ENCODE data around the gene ZNF462. TPM values are rescaled to one million over a fixed set of nuclear protein-coding genes. Genes with fewer than 3 reads are reported as not detected.

Gene ZNF462
- total and polyA plus RNA-seq, 2 of the 4 experiments (the other 2 are of a cell fraction) = 6.1 to 18.8 TPM

DNA sequence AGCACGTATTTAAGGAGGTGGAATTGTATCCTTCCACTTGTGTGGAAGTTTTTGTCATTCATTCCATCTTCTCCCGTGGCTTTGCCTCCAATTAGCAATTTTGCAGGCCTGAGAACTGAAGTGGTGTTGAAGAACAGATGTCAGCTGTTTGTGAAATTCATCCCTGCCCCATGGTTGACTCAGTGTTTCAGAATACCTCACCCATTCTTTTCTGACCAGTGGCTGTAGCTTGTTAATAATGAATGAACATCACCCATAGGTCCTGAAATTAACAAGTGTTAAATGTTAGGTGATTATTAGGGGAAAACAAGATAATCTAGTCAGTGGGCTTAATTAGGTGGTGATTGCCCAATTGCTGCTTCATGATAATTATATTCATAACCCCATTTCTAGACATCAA, 11.7 kb downstream of the ZNF462 start:
- Histone ChIP-seq H2BK15ac (ENCODE audit: low read depth, low read length) (no peak overlapping the region), H2BK120ac (ENCODE audit: low read depth, low read length) (no peak overlapping the region), H3K18ac (ENCODE audit: low read depth, low read length) (no peak overlapping the region), H2AK9ac (replicated peaks; ENCODE audit: low read depth, low read length, poor library complexity) (no peak overlapping the region), H3K27me3 (ENCODE audit: control insufficient read depth, insufficient read depth, low read length) (no peaks in the 10 kb centered on the region), H3K4me2 (ENCODE audit: low read depth, low read length) (no peak overlapping the region), H4K91ac (ENCODE audit: insufficient read depth, low read depth, low read length) (no peak overlapping the region), H3K23ac (ENCODE audit: low read depth, low read length) (no peak overlapping the region), H3K9me1 (ENCODE audit: insufficient read depth, low read length) (peaks cover 8% of the 10 kb centered on the region), H4K5ac (ENCODE audit: low read depth, low read length) (no peak overlapping the region), H3K9ac (ENCODE audit: low read depth, low read length) (no peak overlapping the region), H3K9me3 (ENCODE audit: control insufficient read depth, insufficient read depth, low read length) (no peaks in the 10 kb centered on the region), H4K20me1 (ENCODE audit: insufficient read depth, low read length) (peaks cover 5% of the 10 kb centered on the region), H3K27ac (ENCODE audit: insufficient read depth, low read length) (no peak overlapping the region), H3K4me1 (ENCODE audit: control insufficient read depth, insufficient read depth, low read length) (peaks cover 15% of the 10 kb centered on the region), H3K56ac (ENCODE audit: extremely low read depth, insufficient read depth, low read length) (no peak overlapping the region), H3K4ac (ENCODE audit: low read depth, low read length) (no peak overlapping the region), H2BK20ac (ENCODE audit: low read depth, low read length) (no peak overlapping the region), H2AFZ (replicated peaks; ENCODE audit: low read length, poor library complexity) (no peak overlapping the region), H3K4me3 (ENCODE audit: insufficient read depth, low read depth, low read length) (no peak overlapping the region), H3K14ac (replicated peaks; ENCODE audit: low read depth, low read length) (no peak overlapping the region), H2AK5ac (ENCODE audit: low read depth, low read length) (no peak overlapping the region), H2BK5ac (ENCODE audit: low read depth, low read length, poor library complexity, severe bottlenecking) (no peak overlapping the region), H3K36me3 (ENCODE audit: control insufficient read depth, insufficient read depth, low read length) (no peaks in the 10 kb centered on the region), H3K79me1 (ENCODE audit: low read depth in 1 of 2, low read length in 2 of 2) (peaks cover 49 to 65% of the 10 kb centered on the region in 2 experiments), H4K8ac (ENCODE audit: low read depth in 2 of 2, low read length in 2 of 2) (no peak overlapping the region)
- intact Hi-C loops (cut with micrococcal nuclease) = no loop called here
- WGBS, 2 experiments (ENCODE audit: extremely low coverage in 2 of 2, insufficient read length in 1 of 2) = no CpG with 5 or more reads among the region's 2 CpGs
- ATAC-seq (ENCODE audit: low read depth) = no peak
- in situ Hi-C loops (cut with MboI; ENCODE audit: low sequenced_read_pairs) = loop anchor here (25.0 kb wide), 2 partner anchors 413 to 863 kb away; partner anchors contain the start of gene RAD23B
- no peak for TF ChIP-seq CHD1 (IDR thresholded peaks at IDR 0.05; ENCODE audit: low read depth, low read length)
- no peak for TF ChIP-seq MXI1 (IDR thresholded peaks at IDR 0.05; ENCODE audit: borderline replicate concordance, low read depth, low read length)
- TF ChIP-seq MAZ (IDR thresholded peaks at IDR 0.05; ENCODE audit: borderline replicate concordance, low read depth, low read length) = no peak
- TF ChIP-seq, protein P1, sequence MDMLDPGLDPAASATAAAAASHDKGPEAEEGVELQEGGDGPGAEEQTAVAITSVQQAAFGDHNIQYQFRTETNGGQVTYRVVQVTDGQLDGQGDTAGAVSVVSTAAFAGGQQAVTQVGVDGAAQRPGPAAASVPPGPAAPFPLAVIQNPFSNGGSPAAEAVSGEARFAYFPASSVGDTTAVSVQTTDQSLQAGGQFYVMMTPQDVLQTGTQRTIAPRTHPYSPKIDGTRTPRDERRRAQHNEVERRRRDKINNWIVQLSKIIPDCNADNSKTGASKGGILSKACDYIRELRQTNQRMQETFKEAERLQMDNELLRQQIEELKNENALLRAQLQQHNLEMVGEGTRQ (IDR thresholded peaks at IDR 0.05; ENCODE audit: low read depth, low read length) = no peak
- TF ChIP-seq, protein P2, sequence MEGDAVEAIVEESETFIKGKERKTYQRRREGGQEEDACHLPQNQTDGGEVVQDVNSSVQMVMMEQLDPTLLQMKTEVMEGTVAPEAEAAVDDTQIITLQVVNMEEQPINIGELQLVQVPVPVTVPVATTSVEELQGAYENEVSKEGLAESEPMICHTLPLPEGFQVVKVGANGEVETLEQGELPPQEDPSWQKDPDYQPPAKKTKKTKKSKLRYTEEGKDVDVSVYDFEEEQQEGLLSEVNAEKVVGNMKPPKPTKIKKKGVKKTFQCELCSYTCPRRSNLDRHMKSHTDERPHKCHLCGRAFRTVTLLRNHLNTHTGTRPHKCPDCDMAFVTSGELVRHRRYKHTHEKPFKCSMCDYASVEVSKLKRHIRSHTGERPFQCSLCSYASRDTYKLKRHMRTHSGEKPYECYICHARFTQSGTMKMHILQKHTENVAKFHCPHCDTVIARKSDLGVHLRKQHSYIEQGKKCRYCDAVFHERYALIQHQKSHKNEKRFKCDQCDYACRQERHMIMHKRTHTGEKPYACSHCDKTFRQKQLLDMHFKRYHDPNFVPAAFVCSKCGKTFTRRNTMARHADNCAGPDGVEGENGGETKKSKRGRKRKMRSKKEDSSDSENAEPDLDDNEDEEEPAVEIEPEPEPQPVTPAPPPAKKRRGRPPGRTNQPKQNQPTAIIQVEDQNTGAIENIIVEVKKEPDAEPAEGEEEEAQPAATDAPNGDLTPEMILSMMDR (conservative IDR thresholded peaks at IDR 0.05; ENCODE audit: low read depth, low read length) = no peak
- no peak for TF ChIP-seq POLR2A (IDR thresholded peaks at IDR 0.05; ENCODE audit: low read depth, low read length)
- TF ChIP-seq RCOR1 (IDR thresholded peaks at IDR 0.05; ENCODE audit: insufficient replicate concordance, low read length) = no peak
- TF ChIP-seq, protein P3, sequence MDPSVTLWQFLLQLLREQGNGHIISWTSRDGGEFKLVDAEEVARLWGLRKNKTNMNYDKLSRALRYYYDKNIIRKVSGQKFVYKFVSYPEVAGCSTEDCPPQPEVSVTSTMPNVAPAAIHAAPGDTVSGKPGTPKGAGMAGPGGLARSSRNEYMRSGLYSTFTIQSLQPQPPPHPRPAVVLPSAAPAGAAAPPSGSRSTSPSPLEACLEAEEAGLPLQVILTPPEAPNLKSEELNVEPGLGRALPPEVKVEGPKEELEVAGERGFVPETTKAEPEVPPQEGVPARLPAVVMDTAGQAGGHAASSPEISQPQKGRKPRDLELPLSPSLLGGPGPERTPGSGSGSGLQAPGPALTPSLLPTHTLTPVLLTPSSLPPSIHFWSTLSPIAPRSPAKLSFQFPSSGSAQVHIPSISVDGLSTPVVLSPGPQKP (IDR thresholded peaks at IDR 0.05; ENCODE audit: borderline replicate concordance, low read depth, low read length) = no peak
- no peak for TF ChIP-seq RFX5 (IDR thresholded peaks at IDR 0.05; ENCODE audit: low read depth, low read length)
- TF ChIP-seq SMC3 (IDR thresholded peaks at IDR 0.05; ENCODE audit: low read depth, low read length) = no peak
- TF ChIP-seq RAD21 (IDR thresholded peaks at IDR 0.05; ENCODE audit: low read length) = no peak
- no peak for TF ChIP-seq NFE2L2 (IDR thresholded peaks at IDR 0.05; ENCODE audit: low read depth, low read length)
- no peak for TF ChIP-seq MAFK (IDR thresholded peaks at IDR 0.05; ENCODE audit: low read depth, low read length)
- no peak for TF ChIP-seq FOS (IDR thresholded peaks at IDR 0.05; ENCODE audit: low read depth, low read length)
- TF ChIP-seq BHLHE40 (IDR thresholded peaks at IDR 0.05; ENCODE audit: low read depth, low read length) = no peak
- no peak for TF ChIP-seq CEBPB (IDR thresholded peaks at IDR 0.05; ENCODE audit: low read depth, low read length)
- no TSS peak for BruUV-seq (replicated peaks)
- ChIA-PET POLR2A (ENCODE audit: unreplicated experiment) (no interaction called here), CTCF (no interaction called here)
- dilution Hi-C loops (cut with HindIII; ENCODE audit: low sequenced_read_pairs, unreplicated experiment) = no loop called here
- DNase-seq = peak; percentile 50
